HL-60 (cell line): Measurements from ENCODE around the gene CCT2.

ENCODE experiments used
- DNase-seq, 2 experiments: peaks; one replicate each; pipeline ENCODE4 v3.0.0-alpha.2; 2010 to 2020; ENCODE audit warnings: low read depth in 1 of 2, low spot score in 1 of 2
- H3K27ac ChIP-seq: fragments of 250-450 bp; sonication (Bioruptor Pico); replicated peaks from 2 replicates; pipeline ENCODE4 v1.5.1; 2020; ENCODE audit warnings: mild to moderate bottlenecking, moderate library complexity
- H3K27me3 ChIP-seq: fragments of 250-450 bp; sonication (Bioruptor Pico); 2 replicates; pipeline ENCODE4 v1.5.1; 2021; ENCODE audit warnings: mild to moderate bottlenecking, moderate library complexity; ENCODE audit not compliant: insufficient read depth, poor library complexity, severe bottlenecking
- H3K4me3 ChIP-seq: replicated peaks from 2 replicates; pipeline ENCODE4 v1.5.1; 2011; ENCODE audit warnings: mild to moderate bottlenecking, control low read depth, low read length; ENCODE audit not compliant: insufficient read depth
- GABPA ChIP-seq: IDR thresholded peaks from 2 replicates; pipeline ENCODE4 v1.6.1; 2012; ENCODE audit warnings: low read depth
- POLR2AphosphoS5 ChIP-seq: IDR thresholded peaks from 2 replicates; pipeline ENCODE4 v1.6.1; 2012; ENCODE audit warnings: low read depth
- SPI1 ChIP-seq: IDR thresholded peaks from 2 replicates; pipeline ENCODE4 v1.6.1; 2012; ENCODE audit warnings: low read depth, mild to moderate bottlenecking, borderline replicate concordance
- TF ChIP-seq, protein P1 (sequence below): IDR thresholded peaks from one replicate; pipeline ENCODE4 v1.5.1; 2011; ENCODE audit warnings: low read length, control low read depth, inconsistent platforms; ENCODE audit not compliant: insufficient read depth
- TF ChIP-seq, protein P2 (sequence below): IDR thresholded peaks from 2 replicates; pipeline ENCODE4 v1.6.1; 2012; ENCODE audit warnings: low read depth; ENCODE audit not compliant: insufficient replicate concordance

Gene CCT2

DNA sequence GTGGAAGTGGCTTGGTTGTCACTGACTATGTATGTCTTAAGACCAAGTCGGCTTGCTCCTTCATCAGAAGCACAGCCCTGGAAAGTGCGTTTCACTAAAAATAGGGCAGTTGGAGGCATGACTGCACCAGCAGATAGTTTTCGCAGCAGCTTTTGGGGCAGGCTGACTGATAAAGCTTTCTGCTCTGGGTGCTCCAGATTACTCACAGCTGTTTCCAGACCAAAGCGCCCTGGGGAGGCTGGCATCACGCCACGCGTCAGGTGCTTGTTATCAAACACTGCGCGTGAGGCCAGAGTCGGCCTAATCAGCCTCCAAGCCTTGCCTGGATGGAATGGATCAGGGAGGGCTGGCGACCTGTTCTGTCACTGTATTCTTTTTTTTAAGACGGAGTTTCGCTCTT is 38.7 kb downstream of the CCT2 start:
- DNase-seq = no peak
- no peak overlapping the region for H3K27ac ChIP-seq
- no peaks in the 10 kb centered on the region for H3K27me3 ChIP-seq
- no peak for TF ChIP-seq POLR2AphosphoS5
- TF ChIP-seq, protein P1, sequence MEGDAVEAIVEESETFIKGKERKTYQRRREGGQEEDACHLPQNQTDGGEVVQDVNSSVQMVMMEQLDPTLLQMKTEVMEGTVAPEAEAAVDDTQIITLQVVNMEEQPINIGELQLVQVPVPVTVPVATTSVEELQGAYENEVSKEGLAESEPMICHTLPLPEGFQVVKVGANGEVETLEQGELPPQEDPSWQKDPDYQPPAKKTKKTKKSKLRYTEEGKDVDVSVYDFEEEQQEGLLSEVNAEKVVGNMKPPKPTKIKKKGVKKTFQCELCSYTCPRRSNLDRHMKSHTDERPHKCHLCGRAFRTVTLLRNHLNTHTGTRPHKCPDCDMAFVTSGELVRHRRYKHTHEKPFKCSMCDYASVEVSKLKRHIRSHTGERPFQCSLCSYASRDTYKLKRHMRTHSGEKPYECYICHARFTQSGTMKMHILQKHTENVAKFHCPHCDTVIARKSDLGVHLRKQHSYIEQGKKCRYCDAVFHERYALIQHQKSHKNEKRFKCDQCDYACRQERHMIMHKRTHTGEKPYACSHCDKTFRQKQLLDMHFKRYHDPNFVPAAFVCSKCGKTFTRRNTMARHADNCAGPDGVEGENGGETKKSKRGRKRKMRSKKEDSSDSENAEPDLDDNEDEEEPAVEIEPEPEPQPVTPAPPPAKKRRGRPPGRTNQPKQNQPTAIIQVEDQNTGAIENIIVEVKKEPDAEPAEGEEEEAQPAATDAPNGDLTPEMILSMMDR = no peak
- no peak overlapping the region for H3K4me3 ChIP-seq

DNA sequence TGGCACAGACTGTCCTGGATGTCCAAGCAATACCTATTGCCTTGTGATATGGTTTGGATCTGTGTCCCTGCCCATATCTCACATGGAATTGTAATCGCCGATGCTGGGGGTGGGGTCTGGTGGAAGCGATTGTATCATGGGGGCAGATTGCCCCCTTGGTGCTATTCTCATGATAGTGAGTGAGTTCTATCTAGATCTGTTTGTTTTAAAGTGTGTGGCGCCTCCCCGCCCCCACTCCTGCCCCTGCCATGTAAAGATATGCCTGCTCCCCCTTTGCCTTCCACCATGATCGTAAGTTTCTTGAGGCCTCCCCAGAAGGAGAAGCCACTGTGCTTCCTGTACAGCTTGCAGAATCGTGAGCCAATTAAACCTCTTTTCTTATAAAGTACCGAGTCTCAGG is 42.2 kb downstream of the CCT2 start:
- DNase-seq = no peak
- no peak overlapping the region for H3K4me3 ChIP-seq
- H3K27ac ChIP-seq = no peak overlapping the region
- TF ChIP-seq POLR2AphosphoS5 (no peak), SPI1 (no peak), GABPA (no peak)
- TF ChIP-seq, protein P1 = no peak
- TF ChIP-seq, protein P2, sequence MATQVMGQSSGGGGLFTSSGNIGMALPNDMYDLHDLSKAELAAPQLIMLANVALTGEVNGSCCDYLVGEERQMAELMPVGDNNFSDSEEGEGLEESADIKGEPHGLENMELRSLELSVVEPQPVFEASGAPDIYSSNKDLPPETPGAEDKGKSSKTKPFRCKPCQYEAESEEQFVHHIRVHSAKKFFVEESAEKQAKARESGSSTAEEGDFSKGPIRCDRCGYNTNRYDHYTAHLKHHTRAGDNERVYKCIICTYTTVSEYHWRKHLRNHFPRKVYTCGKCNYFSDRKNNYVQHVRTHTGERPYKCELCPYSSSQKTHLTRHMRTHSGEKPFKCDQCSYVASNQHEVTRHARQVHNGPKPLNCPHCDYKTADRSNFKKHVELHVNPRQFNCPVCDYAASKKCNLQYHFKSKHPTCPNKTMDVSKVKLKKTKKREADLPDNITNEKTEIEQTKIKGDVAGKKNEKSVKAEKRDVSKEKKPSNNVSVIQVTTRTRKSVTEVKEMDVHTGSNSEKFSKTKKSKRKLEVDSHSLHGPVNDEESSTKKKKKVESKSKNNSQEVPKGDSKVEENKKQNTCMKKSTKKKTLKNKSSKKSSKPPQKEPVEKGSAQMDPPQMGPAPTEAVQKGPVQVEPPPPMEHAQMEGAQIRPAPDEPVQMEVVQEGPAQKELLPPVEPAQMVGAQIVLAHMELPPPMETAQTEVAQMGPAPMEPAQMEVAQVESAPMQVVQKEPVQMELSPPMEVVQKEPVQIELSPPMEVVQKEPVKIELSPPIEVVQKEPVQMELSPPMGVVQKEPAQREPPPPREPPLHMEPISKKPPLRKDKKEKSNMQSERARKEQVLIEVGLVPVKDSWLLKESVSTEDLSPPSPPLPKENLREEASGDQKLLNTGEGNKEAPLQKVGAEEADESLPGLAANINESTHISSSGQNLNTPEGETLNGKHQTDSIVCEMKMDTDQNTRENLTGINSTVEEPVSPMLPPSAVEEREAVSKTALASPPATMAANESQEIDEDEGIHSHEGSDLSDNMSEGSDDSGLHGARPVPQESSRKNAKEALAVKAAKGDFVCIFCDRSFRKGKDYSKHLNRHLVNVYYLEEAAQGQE = no peak
- H3K27me3 ChIP-seq = no peaks in the 10 kb centered on the region

DNA sequence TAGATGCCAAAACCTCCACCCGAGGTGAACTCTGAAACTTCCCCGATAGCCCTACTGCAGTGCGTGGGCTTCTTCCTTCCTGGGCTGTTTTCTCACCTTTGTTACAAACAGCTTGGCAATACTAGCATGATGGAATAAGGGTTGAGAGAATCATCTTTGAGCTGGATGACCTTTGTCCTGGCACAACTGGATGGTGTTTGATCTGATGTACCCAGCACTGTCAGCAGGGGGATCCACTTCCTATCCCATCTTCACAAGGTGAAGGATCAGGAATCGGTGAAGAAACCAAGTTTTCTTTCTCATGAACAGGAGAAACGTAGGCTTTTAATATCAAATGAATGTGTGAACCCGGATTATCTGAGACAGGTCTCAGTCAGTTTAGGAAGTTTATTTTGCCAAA is 44.9 kb downstream of the CCT2 start:
- Histone ChIP-seq H3K27me3 (no peaks in the 10 kb centered on the region), H3K27ac (no peak overlapping the region), H3K4me3 (no peak overlapping the region)
- no peak for DNase-seq
- TF ChIP-seq POLR2AphosphoS5 = no peak
- TF ChIP-seq, protein P1 = no peak
- no peak for TF ChIP-seq SPI1
- TF ChIP-seq, protein P2 = no peak
- TF ChIP-seq GABPA = no peak

DNA sequence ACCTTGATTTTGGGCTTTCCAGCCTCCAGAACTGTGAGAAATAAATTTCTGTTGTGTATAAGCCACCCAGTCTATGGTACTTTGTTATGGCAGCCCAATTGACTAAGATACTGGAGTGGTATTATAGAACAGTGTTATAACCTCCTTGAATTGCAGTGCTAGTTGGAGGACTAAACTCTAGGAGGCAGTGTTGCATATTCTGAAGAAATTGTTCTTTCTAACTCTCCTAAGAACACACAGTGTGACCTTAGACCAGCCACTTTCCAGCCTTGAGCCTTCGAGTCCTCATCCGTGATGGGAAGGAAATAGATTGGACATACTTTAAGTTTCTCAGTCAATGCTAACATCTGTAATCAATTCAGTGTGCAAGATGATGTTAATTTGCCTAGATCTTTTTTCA is 47.8 kb downstream of the CCT2 start:
- Histone ChIP-seq H3K4me3 (no peak overlapping the region), H3K27ac (no peak overlapping the region), H3K27me3 (no peaks in the 10 kb centered on the region)
- no peak for DNase-seq
- TF ChIP-seq, protein P2 = no peak
- TF ChIP-seq, protein P1 = peak; percentile 1
- TF ChIP-seq GABPA (no peak), SPI1 (no peak), POLR2AphosphoS5 (no peak)
